AG10803 (cell line): ENCODE results near the gene ZRANB3.

ENCODE experiments used
- DNase-seq: peaks from one replicate; pipeline ENCODE4 v3.0.0; 2010; ENCODE audit warnings: low read depth
- H3K4me3 ChIP-seq: 2 replicates; pipeline ENCODE4 v1.5.1; 2011; ENCODE audit warnings: mild to moderate bottlenecking, low read length, control low read depth
- TF ChIP-seq, protein P1 (sequence below): conservative IDR thresholded peaks from 2 replicates; pipeline ENCODE4 v1.5.1; 2011; ENCODE audit warnings: mild to moderate bottlenecking, low read length, control low read depth, inconsistent platforms

Gene ZRANB3

DNA sequence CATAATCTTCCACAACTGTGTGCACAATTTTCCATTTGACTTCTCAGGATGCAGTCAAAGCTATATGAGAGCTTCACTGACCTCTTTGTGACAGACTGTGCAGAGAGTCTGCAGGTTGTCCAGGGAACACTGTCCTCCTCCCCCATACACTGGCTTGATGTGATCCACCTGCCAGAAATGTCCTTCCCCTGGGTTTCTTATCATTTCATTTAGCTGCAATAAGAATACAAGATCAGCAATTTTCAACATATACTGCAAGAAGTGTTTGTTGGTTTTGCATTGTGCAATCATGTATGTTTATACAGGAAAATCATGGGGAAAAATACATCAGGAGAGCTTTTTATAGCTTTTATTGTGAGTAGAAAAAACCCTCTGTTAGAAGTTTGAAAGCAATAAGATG is 328.3 kb downstream of the ZRANB3 start:
- TF ChIP-seq, protein P1, sequence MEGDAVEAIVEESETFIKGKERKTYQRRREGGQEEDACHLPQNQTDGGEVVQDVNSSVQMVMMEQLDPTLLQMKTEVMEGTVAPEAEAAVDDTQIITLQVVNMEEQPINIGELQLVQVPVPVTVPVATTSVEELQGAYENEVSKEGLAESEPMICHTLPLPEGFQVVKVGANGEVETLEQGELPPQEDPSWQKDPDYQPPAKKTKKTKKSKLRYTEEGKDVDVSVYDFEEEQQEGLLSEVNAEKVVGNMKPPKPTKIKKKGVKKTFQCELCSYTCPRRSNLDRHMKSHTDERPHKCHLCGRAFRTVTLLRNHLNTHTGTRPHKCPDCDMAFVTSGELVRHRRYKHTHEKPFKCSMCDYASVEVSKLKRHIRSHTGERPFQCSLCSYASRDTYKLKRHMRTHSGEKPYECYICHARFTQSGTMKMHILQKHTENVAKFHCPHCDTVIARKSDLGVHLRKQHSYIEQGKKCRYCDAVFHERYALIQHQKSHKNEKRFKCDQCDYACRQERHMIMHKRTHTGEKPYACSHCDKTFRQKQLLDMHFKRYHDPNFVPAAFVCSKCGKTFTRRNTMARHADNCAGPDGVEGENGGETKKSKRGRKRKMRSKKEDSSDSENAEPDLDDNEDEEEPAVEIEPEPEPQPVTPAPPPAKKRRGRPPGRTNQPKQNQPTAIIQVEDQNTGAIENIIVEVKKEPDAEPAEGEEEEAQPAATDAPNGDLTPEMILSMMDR: no peak
- DNase-seq: no peak
- H3K4me3 ChIP-seq: no peak overlapping the region

DNA sequence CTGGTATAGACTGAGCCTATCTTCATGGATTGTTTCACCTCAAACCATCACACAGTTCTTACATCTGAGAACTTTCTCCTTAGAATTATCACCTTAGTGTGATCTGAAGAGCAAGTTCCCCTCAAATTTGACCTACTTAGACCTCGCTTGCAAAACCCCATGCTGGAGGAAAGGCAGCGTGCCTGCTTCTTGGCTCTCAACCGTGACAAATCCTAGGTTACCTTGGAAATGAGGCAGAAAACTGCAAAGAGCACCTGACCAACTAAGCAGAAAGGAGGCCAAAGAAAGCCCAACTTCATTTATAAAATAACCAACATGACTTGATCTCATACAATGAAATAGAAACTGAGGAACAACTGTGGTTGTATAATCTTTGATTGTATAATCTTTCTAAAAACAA is 332.5 kb downstream of the ZRANB3 start:
- TF ChIP-seq, protein P1: no peak
- no peak overlapping the region for H3K4me3 ChIP-seq
- DNase-seq: no peak

DNA sequence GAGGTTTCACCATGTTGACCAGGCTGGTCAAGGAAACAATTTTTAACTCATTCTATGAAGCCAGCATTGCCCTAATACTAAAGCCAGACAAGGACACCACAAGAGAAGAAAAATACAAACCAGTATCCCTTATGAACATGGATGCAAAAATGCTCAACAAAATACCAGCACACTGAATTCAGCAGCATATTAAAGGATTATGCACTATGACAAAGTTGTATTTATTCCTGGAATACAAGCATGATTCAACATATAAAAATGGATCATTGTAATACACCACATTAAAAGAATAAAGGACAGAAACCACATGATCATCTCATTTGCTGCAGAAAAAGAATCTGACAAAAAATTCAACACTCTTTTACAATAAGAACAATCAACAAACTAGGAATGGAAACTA is 340.2 kb downstream of the ZRANB3 start:
- peak; percentile 11 for DNase-seq
- TF ChIP-seq, protein P1: no peak
- no peak overlapping the region for H3K4me3 ChIP-seq

DNA sequence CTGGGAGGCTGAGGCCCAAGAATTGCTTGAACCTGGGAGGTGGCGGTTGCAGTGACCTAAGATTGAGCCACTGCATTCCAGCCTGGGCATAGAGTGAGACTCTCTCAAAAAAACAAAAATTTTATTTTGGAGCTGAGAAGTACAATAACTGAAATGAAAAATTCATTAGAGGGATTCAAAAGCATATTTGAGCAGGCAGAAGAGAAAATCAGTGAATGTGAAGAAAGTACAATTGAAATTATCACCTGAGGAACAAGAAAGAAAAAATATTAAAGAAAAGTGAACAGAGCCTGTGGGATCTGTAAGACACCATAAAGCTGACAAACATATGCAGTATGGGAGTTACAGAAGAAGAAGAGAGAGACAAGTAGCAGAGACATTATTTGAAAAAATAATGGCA is 341.9 kb downstream of the ZRANB3 start:
- no peak overlapping the region for H3K4me3 ChIP-seq

DNA sequence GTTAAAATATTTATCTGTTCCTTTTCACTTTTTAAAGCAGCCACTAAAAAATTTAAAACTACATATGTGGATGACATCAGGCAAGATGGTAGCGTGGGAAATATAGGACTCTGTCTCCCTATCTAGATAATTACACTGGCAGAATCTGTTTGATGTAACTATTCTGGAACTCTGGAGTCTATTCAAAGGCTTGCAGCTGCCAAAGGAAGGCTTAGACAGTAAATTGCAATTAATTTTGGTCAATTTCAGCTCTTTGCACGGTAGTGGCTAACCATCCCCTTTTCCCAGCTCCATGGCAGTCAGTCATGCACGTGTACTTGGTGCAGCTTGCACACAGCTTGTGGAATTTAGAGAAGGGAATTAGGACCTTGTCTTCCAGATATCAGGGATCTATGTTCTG is 343.7 kb downstream of the ZRANB3 start:
- TF ChIP-seq, protein P1: no peak
- no peak for DNase-seq
- H3K4me3 ChIP-seq: no peak overlapping the region

More for the DNA sequence above, 341.9 kb downstream of the ZRANB3 start:
- DNase-seq: no peak
- TF ChIP-seq, protein P1: no peak

DNA sequence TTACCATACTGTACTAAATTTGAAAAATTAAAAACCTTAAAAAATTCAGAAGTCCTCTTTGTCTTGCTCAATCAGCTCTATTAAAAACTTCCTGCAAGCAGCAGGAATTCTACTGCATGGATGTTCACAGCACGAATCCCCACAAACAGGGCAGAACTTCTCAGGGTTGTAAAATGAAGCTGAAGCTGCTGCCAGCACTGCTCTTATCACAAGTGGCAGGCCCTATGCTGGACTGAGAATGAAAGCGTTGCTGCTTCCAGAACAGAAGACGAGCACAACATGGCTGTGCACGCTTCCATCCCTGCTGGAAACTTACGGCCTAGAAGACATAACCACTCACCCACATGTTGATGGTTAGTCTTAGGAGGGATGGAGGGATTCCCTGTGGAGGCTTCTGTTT is 345.0 kb downstream of the ZRANB3 start:
- no peak overlapping the region for H3K4me3 ChIP-seq
- TF ChIP-seq, protein P1: no peak
- DNase-seq: no peak

DNA sequence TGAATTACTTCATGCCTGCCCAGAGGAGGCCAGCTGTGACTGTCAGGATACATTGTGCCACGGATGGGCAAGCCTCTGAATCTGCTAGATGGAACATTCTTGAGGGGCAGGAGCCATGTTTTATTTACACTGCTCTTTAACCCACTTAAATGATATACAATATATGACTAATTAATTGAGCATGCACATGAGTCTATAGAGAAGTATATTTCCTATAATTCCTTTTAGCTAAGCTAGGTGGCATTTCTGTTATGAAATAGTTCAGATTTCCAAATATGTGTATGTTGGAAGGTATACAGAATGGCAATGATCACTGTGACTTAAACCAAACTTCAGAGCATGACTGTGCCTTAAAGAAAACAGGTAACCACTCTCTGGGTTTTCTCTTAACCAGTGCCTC is 347.2 kb downstream of the ZRANB3 start:
- H3K4me3 ChIP-seq: no peak overlapping the region
- TF ChIP-seq, protein P1: no peak
- DNase-seq: no peak
